22Rv1 (cell line): ENCODE measurements around the gene ANK2.

ENCODE experiments used
- ZFX ChIP-seq: fragments of 450-650 bp; IDR thresholded peaks from 2 replicates; pipeline ENCODE4 v1.6.1; 2017; ENCODE audit warnings: antibody characterized with exemption, borderline replicate concordance
- TF ChIP-seq, protein P1 (sequence below): fragments of 450-650 bp; IDR thresholded peaks from 2 replicates; pipeline ENCODE4 v1.5.1; 2017; ENCODE audit warnings: mild to moderate bottlenecking

DNA sequence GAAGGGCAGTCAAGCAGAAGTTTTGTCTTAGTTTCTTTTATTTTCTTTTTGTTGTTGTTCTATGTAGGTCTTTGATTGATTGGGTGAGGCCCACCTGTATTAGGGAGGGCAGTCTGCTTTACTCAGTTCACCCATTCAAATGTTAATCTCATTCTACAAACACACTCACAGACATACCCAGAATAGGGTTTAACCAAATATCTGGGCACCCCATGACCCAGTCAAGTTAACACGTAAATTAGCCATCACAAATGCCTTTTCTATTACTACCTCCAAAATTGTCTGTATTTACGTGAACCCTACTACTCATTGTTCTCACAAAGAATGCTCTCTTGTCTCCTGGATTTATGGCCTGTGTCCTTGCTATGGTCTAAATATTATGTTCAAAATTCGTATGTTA is 339.7 kb downstream of the ANK2 start:
- TF ChIP-seq, protein P1, sequence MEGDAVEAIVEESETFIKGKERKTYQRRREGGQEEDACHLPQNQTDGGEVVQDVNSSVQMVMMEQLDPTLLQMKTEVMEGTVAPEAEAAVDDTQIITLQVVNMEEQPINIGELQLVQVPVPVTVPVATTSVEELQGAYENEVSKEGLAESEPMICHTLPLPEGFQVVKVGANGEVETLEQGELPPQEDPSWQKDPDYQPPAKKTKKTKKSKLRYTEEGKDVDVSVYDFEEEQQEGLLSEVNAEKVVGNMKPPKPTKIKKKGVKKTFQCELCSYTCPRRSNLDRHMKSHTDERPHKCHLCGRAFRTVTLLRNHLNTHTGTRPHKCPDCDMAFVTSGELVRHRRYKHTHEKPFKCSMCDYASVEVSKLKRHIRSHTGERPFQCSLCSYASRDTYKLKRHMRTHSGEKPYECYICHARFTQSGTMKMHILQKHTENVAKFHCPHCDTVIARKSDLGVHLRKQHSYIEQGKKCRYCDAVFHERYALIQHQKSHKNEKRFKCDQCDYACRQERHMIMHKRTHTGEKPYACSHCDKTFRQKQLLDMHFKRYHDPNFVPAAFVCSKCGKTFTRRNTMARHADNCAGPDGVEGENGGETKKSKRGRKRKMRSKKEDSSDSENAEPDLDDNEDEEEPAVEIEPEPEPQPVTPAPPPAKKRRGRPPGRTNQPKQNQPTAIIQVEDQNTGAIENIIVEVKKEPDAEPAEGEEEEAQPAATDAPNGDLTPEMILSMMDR = no peak
- no peak for TF ChIP-seq ZFX
